ENCODE results near the gene RTN4RL1. TPM values are rescaled to one million over a fixed set of nuclear protein-coding genes. Genes with fewer than 3 reads are reported as not detected.

The RTN4RL1 gene
- total RNA-seq, 1 experiment from 2014 or later, result 0.22 TPM

GRCh38 chr17:2068031-2068518 is 42.9 kb upstream of the RTN4RL1 start:
- no peaks in the 10 kb centered on the region for H3K79me2 ChIP-seq (ENCODE audit: insufficient read depth, low read length)
- H2AK5ac ChIP-seq (ENCODE audit: insufficient read length, low read length), result no peak overlapping the region
- no peak overlapping the region for H3K14ac ChIP-seq (ENCODE audit: insufficient read depth, low read length)
- TF ChIP-seq, protein P1, sequence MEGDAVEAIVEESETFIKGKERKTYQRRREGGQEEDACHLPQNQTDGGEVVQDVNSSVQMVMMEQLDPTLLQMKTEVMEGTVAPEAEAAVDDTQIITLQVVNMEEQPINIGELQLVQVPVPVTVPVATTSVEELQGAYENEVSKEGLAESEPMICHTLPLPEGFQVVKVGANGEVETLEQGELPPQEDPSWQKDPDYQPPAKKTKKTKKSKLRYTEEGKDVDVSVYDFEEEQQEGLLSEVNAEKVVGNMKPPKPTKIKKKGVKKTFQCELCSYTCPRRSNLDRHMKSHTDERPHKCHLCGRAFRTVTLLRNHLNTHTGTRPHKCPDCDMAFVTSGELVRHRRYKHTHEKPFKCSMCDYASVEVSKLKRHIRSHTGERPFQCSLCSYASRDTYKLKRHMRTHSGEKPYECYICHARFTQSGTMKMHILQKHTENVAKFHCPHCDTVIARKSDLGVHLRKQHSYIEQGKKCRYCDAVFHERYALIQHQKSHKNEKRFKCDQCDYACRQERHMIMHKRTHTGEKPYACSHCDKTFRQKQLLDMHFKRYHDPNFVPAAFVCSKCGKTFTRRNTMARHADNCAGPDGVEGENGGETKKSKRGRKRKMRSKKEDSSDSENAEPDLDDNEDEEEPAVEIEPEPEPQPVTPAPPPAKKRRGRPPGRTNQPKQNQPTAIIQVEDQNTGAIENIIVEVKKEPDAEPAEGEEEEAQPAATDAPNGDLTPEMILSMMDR (conservative IDR thresholded peaks at IDR 0.05), result no peak
- Mint-ChIP-seq H3K4me3 (no peak overlapping the region), H3K9me3 (no peaks in the 10 kb centered on the region), H3K27ac (no peak overlapping the region), H3K27me3 (ENCODE audit: low read depth) (no peaks in the 10 kb centered on the region), H3K36me3 (ENCODE audit: insufficient read depth in 1 of 3, low read depth in 3 of 3) (peaks cover 3 to 47% (median 22%) of the 10 kb centered on the region in 3 experiments), H3K4me1 (peaks cover 38 to 42% of the 10 kb centered on the region in 2 experiments)
- no peaks in the 10 kb centered on the region for H3K79me1 ChIP-seq (ENCODE audit: insufficient read depth, low read depth, low read length, poor library complexity, severe bottlenecking)
- no peak overlapping the region for H3K9ac ChIP-seq (ENCODE audit: extremely low read depth, insufficient read length, low read length)
- no peak overlapping the region for H3K23ac ChIP-seq (ENCODE audit: insufficient read length, low read depth, low read length)
- no peaks in the 10 kb centered on the region for H3K23me2 ChIP-seq (ENCODE audit: insufficient read length, low read depth, low read length, poor library complexity, severe bottlenecking)
- H4K8ac ChIP-seq (replicated peaks; ENCODE audit: insufficient read length, low read depth, low read length), result no peak overlapping the region
- H3K4me1 ChIP-seq (ENCODE audit: insufficient read depth, low read length), result peaks cover 3% of the 10 kb centered on the region; the same call in 1 of the 2 replicates
- no peak overlapping the region for H4K5ac ChIP-seq (ENCODE audit: insufficient read length, low read depth, low read length)
- H2BK5ac ChIP-seq (ENCODE audit: insufficient read length, low read length), result no peak overlapping the region
- no peak overlapping the region for H3K56ac ChIP-seq (ENCODE audit: insufficient read length, low read depth, low read length)
- WGBS (ENCODE audit: extremely low coverage, insufficient read length, low lambda C conversion rate), result no CpG with 5 or more reads among the region's 6 CpGs
- H3K18ac ChIP-seq (ENCODE audit: insufficient read length, low read depth, low read length), result no peak overlapping the region
- no peak overlapping the region for H2AFZ ChIP-seq (ENCODE audit: low read length)
- no peak overlapping the region for H2BK120ac ChIP-seq (ENCODE audit: low read depth, low read length, poor library complexity, severe bottlenecking)
- H2BK15ac ChIP-seq (ENCODE audit: low read depth, low read length), result no peak overlapping the region
- no peaks in the 10 kb centered on the region for H3K9me3 ChIP-seq (ENCODE audit: control insufficient read depth, low read depth, low read length)
- no peak overlapping the region for H2BK12ac ChIP-seq (ENCODE audit: insufficient read length, low read depth, low read length)
- no peak overlapping the region for H2BK20ac ChIP-seq (ENCODE audit: low read depth, low read length, poor library complexity, severe bottlenecking)
- H3K4me2 ChIP-seq (ENCODE audit: insufficient read depth, insufficient read length, low read length), result no peak overlapping the region
- peaks cover 2% of the 10 kb centered on the region for H4K20me1 ChIP-seq (ENCODE audit: control insufficient read depth, insufficient read depth, insufficient read length)
- no peak overlapping the region for H4K91ac ChIP-seq (ENCODE audit: insufficient read length, low read depth, low read length)
- DNase-seq, result no peak
- no peak overlapping the region for H3K27ac ChIP-seq (ENCODE audit: insufficient read length, low read depth, low read length)
- H3K4ac ChIP-seq (ENCODE audit: low read depth, low read length), result no peak overlapping the region
- H3K27me3 ChIP-seq (ENCODE audit: insufficient read depth, low read length), result no peaks in the 10 kb centered on the region
- H3T11ph ChIP-seq (ENCODE audit: low read length), result no peak overlapping the region

All from H9 (cell line).